HepG2 (cell line): ENCODE results near the gene HSPA1L. TPM values are rescaled to one million over a fixed set of nuclear protein-coding genes. Genes with fewer than 3 reads are reported as not detected.

Source experiments
- AKNA ChIP-seq: sonication (generic); formaldehyde crosslinking; IDR thresholded peaks from 2 replicates; pipeline ENCODE4 v1.4.0; 2020; ENCODE audit warnings: missing genetic modification reagents, borderline replicate concordance
- KDM2A ChIP-seq: sonication (generic); formaldehyde crosslinking; IDR thresholded peaks from 2 replicates; pipeline ENCODE4 v1.4.0; 2020; ENCODE audit warnings: low read depth, missing genetic modification reagents, borderline replicate concordance
- POGK ChIP-seq: sonication (generic); formaldehyde crosslinking; conservative IDR thresholded peaks from 2 replicates; pipeline ENCODE4 v1.8.0; 2022; ENCODE audit warnings: mild to moderate bottlenecking, moderate library complexity, missing genetic modification reagents
- RAD51 ChIP-seq: fragments of 450-650 bp; IDR thresholded peaks from 2 replicates; pipeline ENCODE4 v1.6.1; 2016; ENCODE audit warnings: borderline replicate concordance
- RORA ChIP-seq: sonication (generic); formaldehyde crosslinking; IDR thresholded peaks from 2 replicates; pipeline ENCODE4 v1.5.0; 2020; ENCODE audit warnings: mild to moderate bottlenecking, missing genetic modification reagents, moderate library complexity
- SRY ChIP-seq: sonication (generic); formaldehyde crosslinking; IDR thresholded peaks from 2 replicates; pipeline ENCODE4 v1.8.0; 2022; ENCODE audit warnings: mild to moderate bottlenecking, missing genetic modification reagents
- TGIF2 ChIP-seq: IDR thresholded peaks from 2 replicates; pipeline ENCODE4 v1.6.1; 2016; ENCODE audit warnings: control low read depth, missing compliant biosample characterization
- THAP7 ChIP-seq: sonication (generic); formaldehyde crosslinking; IDR thresholded peaks from 2 replicates; pipeline ENCODE4 v1.8.1; 2023; ENCODE audit warnings: mild to moderate bottlenecking, missing genetic modification reagents
- THAP9 ChIP-seq: sonication (generic); formaldehyde crosslinking; IDR thresholded peaks from 2 replicates; pipeline ENCODE4; 2020; ENCODE audit warnings: missing genetic modification reagents, mild to moderate bottlenecking, borderline replicate concordance
- ZBTB21 ChIP-seq: sonication (generic); formaldehyde crosslinking; IDR thresholded peaks from 2 replicates; pipeline ENCODE4 v1.4.0; 2020; ENCODE audit warnings: missing genetic modification reagents
- ZC3H4 ChIP-seq: sonication (generic); formaldehyde crosslinking; IDR thresholded peaks from 2 replicates; pipeline ENCODE4 v1.4.0; 2020; ENCODE audit warnings: missing genetic modification reagents, borderline replicate concordance
- ZFYVE20 ChIP-seq: sonication (generic); formaldehyde crosslinking; IDR thresholded peaks from 2 replicates; pipeline ENCODE4 v1.8.0; 2023; ENCODE audit warnings: low read depth, mild to moderate bottlenecking, moderate library complexity, missing genetic modification reagents, borderline replicate concordance
- ZNF558 ChIP-seq: sonication (generic); formaldehyde crosslinking; IDR thresholded peaks from 2 replicates; pipeline ENCODE4 v1.9.0; 2022; ENCODE audit warnings: mild to moderate bottlenecking, missing genetic modification reagents, borderline replicate concordance
- ZNF564 ChIP-seq: sonication (generic); formaldehyde crosslinking; IDR thresholded peaks from 2 replicates; pipeline ENCODE4 v1.8.1; 2023; ENCODE audit warnings: mild to moderate bottlenecking, missing genetic modification reagents
- ZNF567 ChIP-seq: sonication (generic); formaldehyde crosslinking; IDR thresholded peaks from 2 replicates; pipeline ENCODE4 v1.8.1; 2023; ENCODE audit warnings: mild to moderate bottlenecking, missing genetic modification reagents, borderline replicate concordance
- ZNF652 ChIP-seq: IDR thresholded peaks from 2 replicates; pipeline ENCODE4 v1.6.1; 2016; ENCODE audit warnings: low read depth, borderline replicate concordance
- polyA plus RNA-seq, 8 experiments: library from polyadenylated mRNA; depleted of rRNA in 3 of 8; stranded (reverse) in 7 of 8; unstranded in 1 of 8; fragments of >200 nt; fragmentation: Illumina TruSeq in 4 of 8; extraction: Trizol in 4 of 8; gene quantifications; 2 replicates each; pipeline versions ENCODE4 v1.2.1 to v1.2.3, GENCODE V29; 2011 to 2016; ENCODE audit warnings: low read depth in 4 of 8, missing spikeins in 1 of 8, mixed read lengths in 1 of 8; ENCODE audit not compliant: insufficient read depth in 1 of 8
- total RNA-seq, 5 experiments: library from RNA; depleted of rRNA; stranded (reverse); fragments of >200 nt; fragmentation: Illumina TruSeq; extraction: Trizol; gene quantifications; 2 replicates each; pipeline ENCODE4 v1.2.3, GENCODE V29; 2016; ENCODE audit warnings: low read depth in 1 of 5

HSPA1L gene
- total and polyA plus RNA-seq, 2 of the 13 experiments (the other 11 are each of a cell fraction or from before 2014, with no cell fraction given) = 0.55 to 1.0 TPM

GRCh38 chr6:31769684-31770371 lies 45.3 kb downstream of the HSPA1L start (continued):
- no peak for TF ChIP-seq ZFYVE20 (CRISPR knock-in tag)
- TF ChIP-seq ZC3H4 (CRISPR knock-in tag) = no peak; the same call in 1 of the 2 replicates
- TF ChIP-seq AKNA (CRISPR knock-in tag) = no peak
- TF ChIP-seq ZBTB21 (CRISPR knock-in tag) = 0 out of 2 replicates have a peak, but pooled peaks have one; percentile 29
- TF ChIP-seq TGIF2 (CRISPR knock-in tag) = 0 out of 2 replicates have a peak, but pooled peaks have one; percentile 57
- TF ChIP-seq SRY (CRISPR knock-in tag) = no peak
- TF ChIP-seq RORA (CRISPR knock-in tag) = no peak
- peak; percentile 75; the same call in 1 of the 2 replicates for TF ChIP-seq ZNF652 (CRISPR knock-in tag)
- no peak for TF ChIP-seq THAP7
- TF ChIP-seq KDM2A = peak; percentile 80
- no peak for TF ChIP-seq ZNF558
- peak; percentile 49; the same call in 1 of the 2 replicates for TF ChIP-seq POGK (CRISPR knock-in tag)
- TF ChIP-seq ZNF567 = 0 out of 2 replicates have a peak, but pooled peaks have one; percentile 51
- TF ChIP-seq ZNF564 (CRISPR knock-in tag) = no peak
- TF ChIP-seq THAP9 = peak; percentile 39; the same call in 1 of the 2 replicates
- TF ChIP-seq RAD51 = no peak
